Measurements from ENCODE around the gene BAMBI. TPM values are rescaled to one million over a fixed set of nuclear protein-coding genes. Genes with fewer than 3 reads are reported as not detected.
A peak's percentile ranks its signal among the peaks of the same experiment; 100 is the strongest.

The BAMBI gene
- total RNA-seq, 1 donor from 2014 or later, result 217 TPM

DNA sequence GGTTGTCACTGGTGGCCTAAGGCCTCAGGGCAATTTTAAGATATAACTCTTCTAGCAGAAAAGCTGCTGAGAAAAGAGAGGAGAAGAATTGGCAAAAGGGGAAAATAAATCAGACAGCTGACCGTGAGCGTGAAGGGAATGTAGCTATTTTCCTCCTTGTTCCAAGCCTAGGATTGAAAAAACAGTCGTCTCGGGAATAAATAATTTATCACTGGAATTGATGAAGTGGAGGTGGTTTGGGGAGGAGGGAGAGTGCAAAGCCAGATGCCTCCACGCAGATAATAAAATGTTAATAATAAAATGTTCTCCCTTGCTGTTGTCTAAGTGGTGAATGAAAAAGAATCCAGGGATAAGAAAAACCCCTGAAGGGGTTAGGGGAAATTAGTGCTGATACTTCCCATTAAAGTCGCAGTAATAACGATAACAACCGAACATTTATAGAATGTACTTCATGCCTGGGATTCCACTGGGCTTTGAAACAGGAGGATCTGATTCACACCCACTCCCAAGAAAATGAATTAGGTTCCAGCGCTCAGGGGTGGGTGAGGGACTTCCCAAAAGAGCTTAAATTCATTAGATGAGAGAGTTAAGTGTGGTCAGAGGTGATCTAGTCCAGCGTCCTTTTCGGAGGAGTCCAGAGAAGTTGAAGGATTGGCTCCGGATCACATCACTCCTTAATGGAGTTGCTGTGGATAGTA lies 27.3 kb downstream of the BAMBI start:
- DNase-seq (ENCODE audit: low spot score in 2 of 2, unreplicated experiment in 2 of 2), result no peak
- Mint-ChIP-seq H3K4me1 (peaks cover 34% of the 10 kb centered on the region), H3K27ac (peak overlapping the region; percentile 84), H3K36me3 (peaks cover 5% of the 10 kb centered on the region), H3K4me3 (peak overlapping the region; percentile 28), H3K9me3 (peaks cover 5% of the 10 kb centered on the region), H3K27me3 (ENCODE audit: low read depth) (no peaks in the 10 kb centered on the region)
- TF ChIP-seq, protein P1, sequence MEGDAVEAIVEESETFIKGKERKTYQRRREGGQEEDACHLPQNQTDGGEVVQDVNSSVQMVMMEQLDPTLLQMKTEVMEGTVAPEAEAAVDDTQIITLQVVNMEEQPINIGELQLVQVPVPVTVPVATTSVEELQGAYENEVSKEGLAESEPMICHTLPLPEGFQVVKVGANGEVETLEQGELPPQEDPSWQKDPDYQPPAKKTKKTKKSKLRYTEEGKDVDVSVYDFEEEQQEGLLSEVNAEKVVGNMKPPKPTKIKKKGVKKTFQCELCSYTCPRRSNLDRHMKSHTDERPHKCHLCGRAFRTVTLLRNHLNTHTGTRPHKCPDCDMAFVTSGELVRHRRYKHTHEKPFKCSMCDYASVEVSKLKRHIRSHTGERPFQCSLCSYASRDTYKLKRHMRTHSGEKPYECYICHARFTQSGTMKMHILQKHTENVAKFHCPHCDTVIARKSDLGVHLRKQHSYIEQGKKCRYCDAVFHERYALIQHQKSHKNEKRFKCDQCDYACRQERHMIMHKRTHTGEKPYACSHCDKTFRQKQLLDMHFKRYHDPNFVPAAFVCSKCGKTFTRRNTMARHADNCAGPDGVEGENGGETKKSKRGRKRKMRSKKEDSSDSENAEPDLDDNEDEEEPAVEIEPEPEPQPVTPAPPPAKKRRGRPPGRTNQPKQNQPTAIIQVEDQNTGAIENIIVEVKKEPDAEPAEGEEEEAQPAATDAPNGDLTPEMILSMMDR (IDR thresholded peaks at IDR 0.05; ENCODE audit: unreplicated experiment), result no peak

DNA sequence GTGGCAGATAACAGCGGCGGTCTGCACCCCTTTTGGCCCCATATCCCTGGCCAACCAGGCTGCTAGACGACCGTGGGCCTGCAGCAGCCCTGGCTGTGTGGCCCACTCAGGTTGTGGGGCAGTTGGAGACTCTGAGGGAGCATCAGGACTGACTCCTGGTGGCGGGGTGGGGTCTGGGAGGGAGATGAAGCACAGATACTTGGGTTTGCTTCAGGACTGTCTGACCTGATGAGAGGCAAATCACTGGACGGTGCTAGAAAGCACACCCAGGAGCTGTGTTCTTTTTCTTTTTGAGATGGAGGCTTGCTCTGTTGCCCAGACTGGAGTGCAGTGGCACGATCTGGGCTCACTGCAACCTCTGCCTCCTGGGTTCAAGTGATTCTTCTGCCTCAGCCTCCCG lies 28.2 kb downstream of the BAMBI start:
- TF ChIP-seq, protein P1 (IDR thresholded peaks at IDR 0.05; ENCODE audit: unreplicated experiment), result no peak
- Mint-ChIP-seq H3K27me3 (ENCODE audit: low read depth) (no peaks in the 10 kb centered on the region), H3K4me3 (no peak overlapping the region), H3K4me1 (peaks cover 36% of the 10 kb centered on the region), H3K9me3 (peaks cover 5% of the 10 kb centered on the region), H3K36me3 (peaks cover 5% of the 10 kb centered on the region), H3K27ac (no peak overlapping the region)
- no peak for DNase-seq (ENCODE audit: low spot score in 2 of 2, unreplicated experiment in 2 of 2)

DNA sequence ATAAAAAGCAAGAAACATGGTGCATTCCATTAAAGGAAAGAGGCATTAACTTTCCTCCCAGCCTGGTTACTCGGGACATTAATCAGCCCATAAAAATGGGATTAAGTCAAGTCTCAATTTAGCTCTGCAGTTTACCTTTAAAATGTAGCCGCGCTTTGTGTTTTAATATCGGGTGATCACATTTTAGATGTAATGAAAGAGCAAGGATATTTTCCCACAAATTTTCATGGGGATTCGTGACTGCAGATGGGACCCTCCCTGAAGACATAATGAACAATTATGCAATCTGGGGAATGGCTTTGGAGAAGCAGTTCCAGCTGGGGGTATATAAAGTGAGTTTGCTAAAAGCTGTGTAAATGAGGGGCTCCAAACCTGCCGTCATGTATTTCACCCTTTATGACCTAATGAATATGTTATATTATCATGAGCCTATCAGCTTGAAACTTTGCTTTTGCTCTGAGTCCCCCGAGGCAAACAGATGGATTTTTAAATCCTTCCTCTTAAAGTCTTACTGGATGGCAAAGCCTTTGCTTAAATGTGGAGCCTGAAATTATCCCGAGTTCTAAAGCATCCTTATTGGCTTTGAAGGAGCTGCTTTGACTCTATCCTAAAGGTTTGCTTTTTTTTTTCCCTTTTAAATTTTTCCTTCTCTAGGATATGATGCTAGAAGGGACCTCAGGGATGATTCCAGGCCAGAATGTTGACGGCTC lies 31.8 kb downstream of the BAMBI start:
- no peak for DNase-seq (ENCODE audit: low spot score in 2 of 2, unreplicated experiment in 2 of 2)
- peaks cover 40% of the 10 kb centered on the region for H3K4me1 Mint-ChIP-seq

DNA sequence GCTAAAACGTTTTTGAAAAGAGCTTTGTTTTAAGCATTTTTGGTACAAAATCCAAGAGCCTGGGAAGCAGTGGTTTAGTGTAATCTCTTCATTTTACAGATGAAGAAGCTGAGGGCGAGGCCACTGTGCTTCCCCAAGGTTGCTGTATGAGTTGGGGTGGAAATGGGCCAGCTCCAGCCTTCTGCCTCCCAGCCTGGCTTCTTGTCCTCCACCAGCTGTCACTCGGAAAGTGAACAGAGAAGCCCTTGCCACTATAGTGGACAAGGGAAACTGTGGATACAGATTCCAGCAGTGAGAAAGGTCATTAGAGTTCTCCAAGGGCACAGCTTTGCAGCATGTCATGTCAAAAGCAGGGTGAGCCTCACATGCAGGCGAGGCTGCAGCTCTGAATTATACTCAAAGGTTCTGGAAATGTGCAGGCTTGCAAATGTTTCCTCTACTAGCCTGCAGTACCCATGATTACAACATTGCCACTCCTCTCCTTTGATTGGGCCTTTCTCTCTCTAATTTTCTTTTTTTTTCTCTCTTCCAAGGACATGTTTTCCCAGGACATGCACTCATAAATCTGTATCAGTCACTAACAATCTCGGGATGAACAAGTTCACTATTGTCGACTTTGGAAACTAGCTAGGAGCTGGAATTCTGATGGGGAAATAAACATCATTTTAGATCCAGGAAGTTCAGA lies 33.0 kb downstream of the BAMBI start:
- H3K27me3 Mint-ChIP-seq (ENCODE audit: low read depth), result no peaks in the 10 kb centered on the region
- H3K4me3 Mint-ChIP-seq, result no peak overlapping the region
- TF ChIP-seq, protein P1 (IDR thresholded peaks at IDR 0.05; ENCODE audit: unreplicated experiment), result no peak
- DNase-seq (ENCODE audit: low spot score in 2 of 2, unreplicated experiment in 2 of 2), result no peak
- no peaks in the 10 kb centered on the region for H3K9me3 Mint-ChIP-seq
- H3K4me1 Mint-ChIP-seq, result peaks cover 42% of the 10 kb centered on the region
- H3K36me3 Mint-ChIP-seq, result no peaks in the 10 kb centered on the region
- peak overlapping the region; percentile 2 for H3K27ac Mint-ChIP-seq

More for the DNA sequence above, 31.8 kb downstream of the BAMBI start:
- Mint-ChIP-seq H3K27me3 (ENCODE audit: low read depth) (no peaks in the 10 kb centered on the region), H3K9me3 (no peaks in the 10 kb centered on the region), H3K36me3 (no peaks in the 10 kb centered on the region), H3K4me3 (no peak overlapping the region), H3K27ac (peak overlapping the region; percentile 62)
- TF ChIP-seq, protein P1 (IDR thresholded peaks at IDR 0.05; ENCODE audit: unreplicated experiment), result no peak

DNA sequence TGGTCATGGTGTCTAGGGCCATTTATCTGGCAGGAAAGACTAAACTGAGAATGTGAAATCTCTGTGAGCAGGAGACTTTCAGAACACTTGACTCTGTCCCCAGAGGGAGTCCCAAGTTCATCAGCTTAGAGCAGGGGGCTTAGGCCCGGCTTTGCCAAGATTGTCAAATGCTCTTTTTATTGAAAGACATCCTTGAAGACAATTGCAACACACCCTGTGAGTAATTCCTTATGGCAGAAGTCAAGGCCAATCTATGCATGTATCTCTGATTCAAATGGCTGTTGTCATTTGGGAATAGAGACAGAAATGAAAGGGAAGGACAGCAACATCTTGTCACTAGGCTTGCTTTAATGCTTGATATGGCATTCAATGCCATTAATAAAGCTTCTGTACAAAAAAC lies 33.7 kb downstream of the BAMBI start:
- no peaks in the 10 kb centered on the region for H3K9me3 Mint-ChIP-seq
- H3K27me3 Mint-ChIP-seq (ENCODE audit: low read depth), result no peaks in the 10 kb centered on the region
- DNase-seq (ENCODE audit: low spot score in 2 of 2, unreplicated experiment in 2 of 2), result no peak
- H3K27ac Mint-ChIP-seq, result peak overlapping the region; percentile 2
- TF ChIP-seq, protein P1 (IDR thresholded peaks at IDR 0.05; ENCODE audit: unreplicated experiment), result no peak
- no peaks in the 10 kb centered on the region for H3K36me3 Mint-ChIP-seq
- H3K4me1 Mint-ChIP-seq, result peaks cover 42% of the 10 kb centered on the region
- no peak overlapping the region for H3K4me3 Mint-ChIP-seq

Data from mesothelial cell of epicardium (in vitro differentiated cells).